ENCODE data around the gene CELSR1. TPM values are rescaled to one million over a fixed set of nuclear protein-coding genes. Genes with fewer than 3 reads are reported as not detected.

CELSR1 gene
- total RNA-seq, 1 experiment from 2014 or later, result 37.6 TPM

DNA sequence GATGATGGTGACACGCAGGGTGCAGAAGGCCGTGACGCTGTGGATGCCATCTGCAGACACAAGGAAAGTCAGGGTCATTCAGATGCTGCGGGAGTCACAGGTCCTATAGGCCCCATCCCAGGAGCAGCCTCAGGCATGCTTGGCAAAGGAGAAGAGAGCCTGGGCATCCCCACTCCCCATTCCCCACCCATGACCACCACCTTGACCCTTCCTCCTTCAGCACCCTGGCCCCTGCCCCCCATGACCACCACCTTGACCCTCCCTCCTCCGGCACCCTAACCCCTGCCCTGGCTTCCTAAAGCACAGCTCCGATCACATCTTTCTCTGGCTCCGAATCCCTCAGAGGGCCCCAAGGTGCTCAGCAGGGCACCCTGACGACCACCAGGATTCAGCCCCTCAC, 73.1 kb downstream of the CELSR1 start:
- Histone ChIP-seq H3K4me2 (no peak overlapping the region), H4K20me1 (ENCODE audit: insufficient read depth) (no peaks in the 10 kb centered on the region), H2AFZ (no peak overlapping the region), H3K36me3 (ENCODE audit: low read depth) (no peaks in the 10 kb centered on the region), H3K27ac (no peak overlapping the region), H3K27me3 (ENCODE audit: insufficient read depth, low read depth) (no peaks in the 10 kb centered on the region), H3K4me1 (replicated peaks; ENCODE audit: insufficient read depth) (no peaks in the 10 kb centered on the region; the same call in 1 of the 2 replicates), H3K4me3 (no peak overlapping the region), H3K79me2 (ENCODE audit: low read depth) (0 out of 2 replicates have a peak, but pooled peaks cover 11% of the 10 kb centered on the region), H3K9me3 (ENCODE audit: insufficient read depth, low read depth) (no peaks in the 10 kb centered on the region), H3F3A (ENCODE audit: insufficient read depth, low read depth) (peaks cover 6% of the 10 kb centered on the region), H3K9me2 (ENCODE audit: insufficient read depth) (no peaks in the 10 kb centered on the region)
- no peak for TF ChIP-seq EZH2 (IDR thresholded peaks at IDR 0.05; ENCODE audit: low read depth)
- TF ChIP-seq, protein P1, sequence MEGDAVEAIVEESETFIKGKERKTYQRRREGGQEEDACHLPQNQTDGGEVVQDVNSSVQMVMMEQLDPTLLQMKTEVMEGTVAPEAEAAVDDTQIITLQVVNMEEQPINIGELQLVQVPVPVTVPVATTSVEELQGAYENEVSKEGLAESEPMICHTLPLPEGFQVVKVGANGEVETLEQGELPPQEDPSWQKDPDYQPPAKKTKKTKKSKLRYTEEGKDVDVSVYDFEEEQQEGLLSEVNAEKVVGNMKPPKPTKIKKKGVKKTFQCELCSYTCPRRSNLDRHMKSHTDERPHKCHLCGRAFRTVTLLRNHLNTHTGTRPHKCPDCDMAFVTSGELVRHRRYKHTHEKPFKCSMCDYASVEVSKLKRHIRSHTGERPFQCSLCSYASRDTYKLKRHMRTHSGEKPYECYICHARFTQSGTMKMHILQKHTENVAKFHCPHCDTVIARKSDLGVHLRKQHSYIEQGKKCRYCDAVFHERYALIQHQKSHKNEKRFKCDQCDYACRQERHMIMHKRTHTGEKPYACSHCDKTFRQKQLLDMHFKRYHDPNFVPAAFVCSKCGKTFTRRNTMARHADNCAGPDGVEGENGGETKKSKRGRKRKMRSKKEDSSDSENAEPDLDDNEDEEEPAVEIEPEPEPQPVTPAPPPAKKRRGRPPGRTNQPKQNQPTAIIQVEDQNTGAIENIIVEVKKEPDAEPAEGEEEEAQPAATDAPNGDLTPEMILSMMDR (conservative IDR thresholded peaks at IDR 0.05), result no peak
- BruUV-seq (replicated peaks), result no TSS peak
- no peak for DNase-seq
- CTCF ChIA-PET, result no interaction called here
- POLR2A ChIA-PET (ENCODE audit: unreplicated experiment), result no interaction called here
- intact Hi-C loops (cut with micrococcal nuclease; ENCODE audit: unreplicated experiment), result no loop called here

DNA sequence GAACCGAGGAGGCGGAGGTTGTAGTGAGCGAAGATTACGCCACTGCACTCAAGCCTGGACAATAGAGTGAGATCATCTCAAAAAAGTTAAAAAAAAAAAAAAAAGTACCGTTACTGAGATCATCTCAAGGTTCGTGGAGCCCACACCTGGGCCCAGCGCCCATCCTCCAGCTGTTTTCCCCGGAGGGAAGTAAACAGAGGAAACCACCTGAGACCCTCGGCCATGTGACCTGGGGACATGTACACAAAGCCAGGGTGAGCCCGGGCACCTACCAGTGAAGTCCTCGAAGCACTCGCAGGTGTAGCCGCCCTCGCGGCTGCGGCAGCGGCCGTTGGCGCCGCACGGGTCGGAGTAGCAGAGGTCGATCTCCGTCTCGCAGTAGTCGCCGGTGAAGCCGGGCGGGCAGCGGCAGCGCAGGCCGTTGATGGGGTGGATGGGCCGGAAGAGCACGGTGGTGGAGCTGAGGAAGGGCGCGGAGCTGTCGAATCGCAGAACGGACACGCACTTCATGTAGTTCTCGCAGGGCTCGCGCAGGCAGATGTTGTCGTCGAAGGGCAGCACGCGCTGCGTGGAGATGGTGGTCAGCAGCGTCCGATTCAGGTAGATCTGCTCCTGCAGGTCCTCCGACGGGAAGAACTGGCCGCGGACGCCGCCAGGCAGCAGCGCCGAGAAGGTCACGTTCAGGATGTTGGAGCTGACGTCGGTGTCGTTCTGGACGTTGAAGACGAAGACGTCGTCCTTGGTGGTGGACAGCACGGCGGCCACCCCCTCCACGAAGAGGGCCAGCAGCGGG, 73.8 kb downstream of the CELSR1 start:
- POLR2A ChIA-PET (ENCODE audit: unreplicated experiment), result no interaction called here
- H3F3A ChIP-seq (ENCODE audit: insufficient read depth, low read depth), result peaks cover 11% of the 10 kb centered on the region
- no peak overlapping the region for H3K4me3 ChIP-seq
- DNase-seq, result no peak
- no peaks in the 10 kb centered on the region for H4K20me1 ChIP-seq (ENCODE audit: insufficient read depth)
- H3K36me3 ChIP-seq (ENCODE audit: low read depth), result no peaks in the 10 kb centered on the region
- no peaks in the 10 kb centered on the region for H3K27me3 ChIP-seq (ENCODE audit: insufficient read depth, low read depth)
- no peak overlapping the region for H3K27ac ChIP-seq
- H3K4me1 ChIP-seq (replicated peaks; ENCODE audit: insufficient read depth), result peaks cover under 1% of the 10 kb centered on the region; the same call in 1 of the 2 replicates
- no peak for TF ChIP-seq EZH2 (IDR thresholded peaks at IDR 0.05; ENCODE audit: low read depth)
- TF ChIP-seq, protein P1 (conservative IDR thresholded peaks at IDR 0.05), result no peak
- CTCF ChIA-PET, result no interaction called here
- intact Hi-C loops (cut with micrococcal nuclease; ENCODE audit: unreplicated experiment), result no loop called here
- no peak overlapping the region for H3K4me2 ChIP-seq
- H3K9me3 ChIP-seq (ENCODE audit: insufficient read depth, low read depth), result no peaks in the 10 kb centered on the region
- no TSS peak for BruUV-seq (replicated peaks)
- H3K79me2 ChIP-seq (ENCODE audit: low read depth), result 0 out of 2 replicates have a peak, but pooled peaks cover 11% of the 10 kb centered on the region
- H3K9me2 ChIP-seq (ENCODE audit: insufficient read depth), result no peaks in the 10 kb centered on the region
- no peak overlapping the region for H2AFZ ChIP-seq

DNA sequence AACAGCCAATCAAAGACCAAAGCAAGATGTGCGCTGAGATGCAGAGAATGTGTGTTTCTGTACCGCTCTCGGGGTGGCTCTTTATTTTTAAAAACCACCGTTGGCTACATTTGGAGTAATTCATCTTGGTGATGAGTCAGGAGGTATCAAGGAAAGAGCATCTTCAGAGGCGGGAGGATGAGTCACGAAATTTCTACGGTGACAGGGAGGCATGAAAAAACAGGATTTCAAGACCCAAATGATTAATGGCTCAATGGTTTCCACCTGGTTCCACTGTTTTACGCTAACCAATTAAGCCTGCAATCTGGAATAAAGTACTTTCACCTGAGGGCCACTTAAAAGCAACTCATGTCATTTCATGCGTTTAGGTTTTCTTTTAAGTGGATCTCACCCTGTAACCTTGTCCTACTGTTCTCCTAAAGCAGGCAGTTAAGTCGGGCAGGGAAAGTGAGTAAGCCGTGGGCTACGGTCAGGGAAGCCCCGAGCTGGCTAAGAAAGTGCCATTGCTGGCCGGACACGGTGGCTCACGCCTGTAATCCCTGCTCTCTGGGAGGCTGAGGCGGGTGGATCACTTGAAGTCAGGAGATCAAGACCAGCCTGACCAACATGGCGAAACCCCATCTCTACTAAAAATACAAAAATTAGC, 74.6 kb downstream of the CELSR1 start:
- Histone ChIP-seq H3K36me3 (ENCODE audit: low read depth) (no peaks in the 10 kb centered on the region), H3K27ac (no peak overlapping the region), H3K4me1 (replicated peaks; ENCODE audit: insufficient read depth) (peaks cover 8% of the 10 kb centered on the region), H4K20me1 (ENCODE audit: insufficient read depth) (no peaks in the 10 kb centered on the region), H3K4me3 (no peak overlapping the region), H3K9me2 (ENCODE audit: insufficient read depth) (no peaks in the 10 kb centered on the region), H2AFZ (no peak overlapping the region), H3K4me2 (no peak overlapping the region), H3F3A (ENCODE audit: insufficient read depth, low read depth) (peaks cover 19% of the 10 kb centered on the region), H3K79me2 (ENCODE audit: low read depth) (0 out of 2 replicates have a peak, but pooled peaks cover 11% of the 10 kb centered on the region), H3K9me3 (ENCODE audit: insufficient read depth, low read depth) (no peaks in the 10 kb centered on the region), H3K27me3 (ENCODE audit: insufficient read depth, low read depth) (no peaks in the 10 kb centered on the region)
- TF ChIP-seq EZH2 (IDR thresholded peaks at IDR 0.05; ENCODE audit: low read depth), result no peak
- TF ChIP-seq, protein P1 (conservative IDR thresholded peaks at IDR 0.05), result no peak
- peak in 1 of 2 experiments; percentile 56 for DNase-seq
- TSS peak; percentile 23 for BruUV-seq (replicated peaks)
- intact Hi-C loops (cut with micrococcal nuclease; ENCODE audit: unreplicated experiment), result no loop called here
- ChIA-PET POLR2A (ENCODE audit: unreplicated experiment) (no interaction called here), CTCF (no interaction called here)
